ENCODE measurements around the gene IGDCC3.

DNA sequence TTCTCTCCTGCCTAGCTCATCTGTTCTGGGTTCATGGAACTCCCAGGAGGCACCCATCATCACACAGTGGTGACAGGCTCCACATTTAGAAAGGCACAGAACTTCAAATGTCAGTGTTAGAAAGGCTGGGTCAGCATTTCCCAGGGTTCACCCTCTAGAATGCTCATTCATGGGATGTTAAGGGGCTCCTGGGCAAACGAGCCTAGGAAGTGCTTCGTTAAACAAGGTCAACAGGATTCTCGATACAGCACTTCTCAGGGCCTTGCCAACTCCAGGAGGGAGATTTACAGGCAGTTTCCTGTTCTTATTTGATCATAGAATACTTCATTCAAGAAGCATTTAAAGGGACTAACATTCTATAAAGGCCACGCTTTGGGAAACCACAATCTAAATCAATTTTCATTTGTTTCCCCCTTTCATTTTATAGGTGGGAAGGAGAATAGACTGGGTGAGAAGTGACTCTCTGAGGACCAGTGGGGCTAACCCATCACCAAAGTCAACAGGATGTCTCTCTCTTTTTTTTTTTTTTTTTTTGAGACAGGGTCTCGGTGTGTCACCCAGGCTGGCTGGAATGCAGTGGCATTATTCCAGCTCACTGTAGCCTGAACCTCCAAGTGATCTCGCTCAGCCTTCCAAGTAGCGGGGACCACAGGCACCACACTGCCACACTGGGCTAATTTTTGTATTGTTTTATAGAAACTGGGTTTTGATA lies 30.7 kb upstream of the IGDCC3 start:
- TF ChIP-seq POLR2AphosphoS5 (IDR thresholded peaks at IDR 0.05), result no peak
- TF ChIP-seq CTCF (IDR thresholded peaks at IDR 0.05 in 8 of 11, conservative IDR thresholded peaks at IDR 0.05 in 3 of 11), result no peak
- no peak for TF ChIP-seq POLR2A (IDR thresholded peaks at IDR 0.05)
